Gastrocnemius medialis (tissue), 4 donors: Measurements from ENCODE around the gene ABT1. TPM values are rescaled to one million over a fixed set of nuclear protein-coding genes. Genes with fewer than 3 reads are reported as not detected.

ENCODE experiments used
- ATAC-seq, 2 donors: fragments of 150-250 bp; one replicate each; pipeline ENCODE4 v1.9.1; 2016
- DNase-seq, 2 donors: peaks; one replicate each; pipeline ENCODE4 v3.0.0-alpha.2; 2019
- H3K27ac ChIP-seq, 4 donors: fragments of 200-600 bp; sonication (generic); 1 replicate in 1 of 4; 2 replicates in 3 of 4; pipeline ENCODE4 v1.5.1; 2016 to 2018; ENCODE audit warnings: mild to moderate bottlenecking in 2 of 4, moderate library complexity in 1 of 4
- H3K27me3 ChIP-seq, 3 donors: fragments of 200-600 bp; sonication (generic) in 2 of 3; 1 replicate in 1 of 3; 2 replicates in 2 of 3; pipeline versions ENCODE4 v1.5.1 to v1.6.0; 2016 to 2019; ENCODE audit warnings: mild to moderate bottlenecking in 1 of 3, moderate library complexity in 1 of 3
- H3K36me3 ChIP-seq, 2 donors: fragments of 200-600 bp; sonication (generic) in 1 of 2; one replicate each; pipeline ENCODE4 v1.5.1; 2017 to 2018
- H3K4me1 ChIP-seq, 2 donors: fragments of 200-600 bp; sonication (generic) in 1 of 2; one replicate each; pipeline ENCODE4 v1.5.1; 2016 to 2017; ENCODE audit warnings: mild to moderate bottlenecking in 2 of 2
- H3K4me3 ChIP-seq, 4 donors: fragments of 200-600 bp; sonication (generic) in 3 of 4; 1 replicate in 1 of 4; 2 replicates in 3 of 4; pipeline ENCODE4 v1.5.1; 2016 to 2019; ENCODE audit warnings: mild to moderate bottlenecking in 2 of 4
- H3K9me3 ChIP-seq, 3 donors: fragments of 200-600 bp; sonication (generic) in 2 of 3; 1 replicate in 1 of 3; 2 replicates in 2 of 3; pipeline ENCODE4 v1.5.1; 2016 to 2019
- POLR2A ChIP-seq, 2 donors: fragments of 450-650 bp; IDR thresholded peaks; one replicate each; pipeline ENCODE4 v1.6.1; 2017; ENCODE audit warnings: antibody characterized with exemption in 2 of 2, mild to moderate bottlenecking in 2 of 2, moderate library complexity in 2 of 2
- in situ Hi-C, 4 donors: fragments of 200-750 bp; cut with MboI; loops; one replicate each; pipeline versions ENCODE4 v1.15.0 to v1.8.0; 2017; ENCODE audit warnings: low sequenced_read_pairs in 4 of 4
- intact Hi-C: fragments of 100-400 bp; cut with DNase I; formaldehyde crosslinking; loops from one replicate; pipeline ENCODE4 v1.15.1; 2023; ENCODE audit warnings: low total_unique reads
- total RNA-seq, 4 donors: library from RNA; depleted of rRNA; stranded (reverse); fragments of >200 nt; gene quantifications; one replicate each; pipeline versions ENCODE4 v1.1.0 to v1.2.3, GENCODE V29; 2016
- TF ChIP-seq, protein P1 (sequence below), 5 experiments: fragments of 450-650 bp in 3 of 5; fragments of 200-600 bp in 2 of 5; sonication (generic) in 2 of 5; IDR thresholded peaks in 4 of 5; conservative IDR thresholded peaks in 1 of 5; 1 replicate in 4 of 5; 2 replicates in 1 of 5; pipeline ENCODE4 v1.5.1; 2016 to 2019; ENCODE audit warnings: antibody characterized with exemption in 5 of 5, mild to moderate bottlenecking in 3 of 5, moderate library complexity in 3 of 5

Gene ABT1
- total RNA-seq, 4 donors from 2014 or later: 7.1 to 13.2 (median 9.5) TPM

DNA sequence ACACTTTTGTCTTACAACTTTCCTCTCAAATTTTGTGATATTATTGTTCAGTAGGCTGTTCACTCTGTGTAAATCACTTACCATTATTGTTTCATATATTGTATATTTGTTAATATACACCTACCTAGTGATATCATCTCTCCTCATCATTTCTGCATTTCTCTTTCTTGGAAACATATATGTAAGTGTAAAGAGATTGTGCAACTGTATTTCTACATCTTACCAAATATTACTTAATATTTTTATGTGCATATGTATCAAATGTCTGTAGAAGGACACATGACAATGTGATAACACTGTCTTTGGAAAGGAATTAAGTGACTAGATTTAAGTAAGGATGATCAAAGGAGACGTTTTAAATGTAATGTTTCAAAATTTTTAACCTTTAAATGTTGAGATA, 32.6 kb downstream of the ABT1 start:
- Histone ChIP-seq H3K27ac (no peak overlapping the region), H3K4me3 (no peak overlapping the region), H3K27me3 (no peaks in the 10 kb centered on the region), H3K9me3 (no peaks in the 10 kb centered on the region), H3K36me3 (peaks cover 0 to 12% of the 10 kb centered on the region in 2 donors), H3K4me1 (no peaks in the 10 kb centered on the region)
- TF ChIP-seq POLR2A (IDR thresholded peaks at IDR 0.05): no peak
- TF ChIP-seq, protein P1, sequence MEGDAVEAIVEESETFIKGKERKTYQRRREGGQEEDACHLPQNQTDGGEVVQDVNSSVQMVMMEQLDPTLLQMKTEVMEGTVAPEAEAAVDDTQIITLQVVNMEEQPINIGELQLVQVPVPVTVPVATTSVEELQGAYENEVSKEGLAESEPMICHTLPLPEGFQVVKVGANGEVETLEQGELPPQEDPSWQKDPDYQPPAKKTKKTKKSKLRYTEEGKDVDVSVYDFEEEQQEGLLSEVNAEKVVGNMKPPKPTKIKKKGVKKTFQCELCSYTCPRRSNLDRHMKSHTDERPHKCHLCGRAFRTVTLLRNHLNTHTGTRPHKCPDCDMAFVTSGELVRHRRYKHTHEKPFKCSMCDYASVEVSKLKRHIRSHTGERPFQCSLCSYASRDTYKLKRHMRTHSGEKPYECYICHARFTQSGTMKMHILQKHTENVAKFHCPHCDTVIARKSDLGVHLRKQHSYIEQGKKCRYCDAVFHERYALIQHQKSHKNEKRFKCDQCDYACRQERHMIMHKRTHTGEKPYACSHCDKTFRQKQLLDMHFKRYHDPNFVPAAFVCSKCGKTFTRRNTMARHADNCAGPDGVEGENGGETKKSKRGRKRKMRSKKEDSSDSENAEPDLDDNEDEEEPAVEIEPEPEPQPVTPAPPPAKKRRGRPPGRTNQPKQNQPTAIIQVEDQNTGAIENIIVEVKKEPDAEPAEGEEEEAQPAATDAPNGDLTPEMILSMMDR (IDR thresholded peaks at IDR 0.05 in 4 of 5, conservative IDR thresholded peaks at IDR 0.05 in 1 of 5): no peak
- DNase-seq (no peak), ATAC-seq (no peak)
- intact Hi-C loops: no loop called here
- in situ Hi-C loops: no loop called here

- Histone ChIP-seq H3K27me3 (no peaks in the 10 kb centered on the region), H3K9me3 (peaks cover 0 to 11% (median 5%) of the 10 kb centered on the region in 3 donors), H3K4me1 (no peaks in the 10 kb centered on the region), H3K4me3 (no peak overlapping the region), H3K27ac (no peak overlapping the region), H3K36me3 (peaks cover 3 to 58% of the 10 kb centered on the region in 2 donors)
- in situ Hi-C loops: no loop called here
- DNase-seq: no peak
- no peak for ATAC-seq
- TF ChIP-seq, protein P1 (IDR thresholded peaks at IDR 0.05 in 4 of 5, conservative IDR thresholded peaks at IDR 0.05 in 1 of 5): no peak
- no peak for TF ChIP-seq POLR2A (IDR thresholded peaks at IDR 0.05)
- intact Hi-C loops: no loop called here
These were observed 44.1 kb downstream of the ABT1 start for GRCh38 chr6:26640806-26641205.

- H3K27me3 ChIP-seq: no peaks in the 10 kb centered on the region
- in situ Hi-C loops (no loop called here), intact Hi-C loops (no loop called here)
- H3K9me3 ChIP-seq: no peaks in the 10 kb centered on the region
- H3K4me3 ChIP-seq: no peak overlapping the region
- no peak for TF ChIP-seq POLR2A (IDR thresholded peaks at IDR 0.05)
- TF ChIP-seq, protein P1 (IDR thresholded peaks at IDR 0.05 in 4 of 5, conservative IDR thresholded peaks at IDR 0.05 in 1 of 5): no peak
- peaks cover 3 to 45% of the 10 kb centered on the region in 2 donors for H3K36me3 ChIP-seq
- ATAC-seq (no peak), DNase-seq (no peak)
- H3K27ac ChIP-seq: no peak overlapping the region
- no peaks in the 10 kb centered on the region for H3K4me1 ChIP-seq
These were observed 49.3 kb downstream of the ABT1 start for GRCh38 chr6:26646074-26646473.

Other genes with a start within 250 kb of the ABT1 start
- 1 to 10 TPM; 3.7 to 8.9 (median 4.4) TPM for gene BTN3A2, start 231.8 kb upstream of the ABT1 start, total RNA-seq
- gene BTN2A2, start 213.8 kb upstream of the ABT1 start, total RNA-seq: 1 to 10 TPM; 1.1 to 4.8 (median 1.5) TPM
- 1 to 10 TPM; 2.5 to 3.5 (median 3.1) TPM for gene BTN3A1, start 194.7 kb upstream of the ABT1 start, total RNA-seq
- gene BTN3A3, start 156.4 kb upstream of the ABT1 start, total RNA-seq: 1 to 10 TPM; 1.8 to 2.9 (median 2.6) TPM
- 1 to 10 TPM; 6.2 to 9.7 (median 8.1) TPM for gene BTN2A1, start 139.0 kb upstream of the ABT1 start, total RNA-seq
- not detected for gene BTN1A1, start 96.7 kb upstream of the ABT1 start, total RNA-seq
- 10 to 100 TPM; 20.1 to 58.7 (median 28.4) TPM for gene HMGN4, start 58.6 kb upstream of the ABT1 start, total RNA-seq
- gene ZNF322, start 62.8 kb downstream of the ABT1 start, total RNA-seq: 10 to 100 TPM in 1 of 4 donors, 1 to 10 TPM in 3; 5.1 to 10.8 (median 8.7) TPM